NCI-H460 (cell line): ENCODE data around the gene DDX59. TPM values are rescaled to one million over a fixed set of nuclear protein-coding genes. Genes with fewer than 3 reads are reported as not detected.

ENCODE experiments used
- DNase-seq: peaks from one replicate; pipeline ENCODE4 v3.0.0-alpha.2; 2016; ENCODE audit warnings: low read depth; ENCODE audit errors: extremely low read depth
- polyA plus RNA-seq: library from polyadenylated mRNA; depleted of rRNA; stranded (reverse); fragments of >200 nt; gene quantifications from 2 replicates; pipeline ENCODE4 v1.2.3, GENCODE V29; 2014; cell fraction: nucleus; rRNA removed
- total RNA-seq: library from RNA; depleted of rRNA; stranded (reverse); fragments of >200 nt; shearing (Covaris generic); gene quantifications from 2 replicates; pipeline ENCODE4 v1.2.3, GENCODE V29; 2014; rRNA removed

The DDX59 gene
- 46.0 and 54.2 TPM in 2 replicates for total RNA-seq
- polyA plus RNA-seq, result 38.2 and 43.4 TPM in 2 replicates

DNA sequence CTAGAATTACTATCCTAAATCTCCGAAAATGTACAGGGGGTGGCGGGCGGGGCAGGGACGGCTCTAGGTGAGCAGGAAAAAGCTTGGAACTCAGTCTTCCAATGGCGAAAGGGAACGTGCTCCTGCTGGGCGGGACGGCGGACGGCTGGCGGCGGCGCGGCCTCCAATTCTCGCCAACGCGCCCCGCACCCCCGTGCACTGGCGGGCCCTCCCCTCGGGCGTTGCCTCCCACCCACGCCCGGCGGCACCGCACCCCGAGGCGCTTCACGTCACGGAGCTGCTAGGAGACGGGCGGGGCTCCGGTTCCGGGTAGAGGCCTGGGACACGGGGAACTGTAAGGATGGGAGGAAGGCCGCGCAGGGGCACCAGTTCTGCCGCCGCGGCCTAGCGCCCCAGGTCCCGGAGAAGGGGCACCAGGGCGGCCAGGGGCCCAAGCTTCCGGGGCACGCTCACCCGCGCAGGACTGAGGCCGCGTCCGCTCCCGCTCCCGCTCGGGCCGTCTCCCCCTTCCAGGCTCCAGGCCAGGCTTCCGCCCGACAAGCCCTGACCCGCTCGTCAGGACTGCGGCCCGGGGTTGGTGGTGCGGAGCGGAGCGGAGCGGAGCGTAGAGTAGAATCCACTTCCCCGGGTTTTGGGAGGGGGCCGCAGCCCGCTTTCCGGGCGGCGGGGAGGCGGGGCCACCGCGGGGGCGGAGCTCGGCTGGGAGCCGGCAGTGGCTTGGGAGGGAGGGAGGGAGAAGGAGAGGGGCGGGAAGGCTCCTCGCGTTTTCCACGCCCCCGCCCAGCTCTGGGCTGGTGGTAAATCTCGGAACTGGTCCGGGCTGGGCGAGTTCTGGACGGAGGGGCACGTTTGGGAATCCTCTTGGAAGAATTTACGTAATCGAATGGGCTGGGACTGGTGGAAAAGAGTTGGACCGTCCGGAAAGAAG lies at the start of gene DDX59:
TSS of gene DDX59 (minus strand) at position 594 of the 928 bp plus-strand sequence. CDS start 3,167 bp downstream, outside the sequence.
- peak; percentile 99 for DNase-seq

DNA sequence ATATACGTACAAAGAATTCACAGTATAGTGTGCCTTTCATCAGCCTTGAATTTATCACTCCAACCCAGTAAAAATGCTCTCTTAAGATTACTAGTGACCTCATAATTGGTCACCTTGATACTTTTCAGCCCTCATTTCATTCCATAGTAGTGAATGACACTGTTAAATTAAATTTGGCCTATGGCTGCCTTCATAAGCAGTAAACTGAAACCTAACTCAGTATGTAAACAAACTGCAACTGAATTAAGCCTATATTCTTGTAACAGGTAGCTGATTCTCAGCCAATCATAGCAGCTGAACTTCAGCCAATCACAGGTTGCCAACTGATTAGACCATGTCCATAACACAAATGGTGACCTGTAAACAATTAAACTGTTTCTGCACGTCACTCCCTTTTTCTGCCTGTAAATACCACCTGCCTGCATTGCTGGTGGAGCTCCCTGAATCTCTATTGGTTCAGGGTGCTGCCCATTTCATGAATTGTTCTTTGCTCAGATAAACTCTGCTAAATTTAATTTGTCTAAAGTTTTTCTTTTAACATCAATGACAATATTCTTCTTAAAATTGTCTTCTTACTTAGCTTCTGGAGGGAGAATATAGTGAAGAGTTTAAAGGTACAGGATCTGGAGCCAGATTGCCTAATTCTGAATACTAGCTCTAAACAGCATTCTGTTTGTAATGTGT lies 44.9 kb upstream of the DDX59 start:
- DNase-seq, result no peak

DNA sequence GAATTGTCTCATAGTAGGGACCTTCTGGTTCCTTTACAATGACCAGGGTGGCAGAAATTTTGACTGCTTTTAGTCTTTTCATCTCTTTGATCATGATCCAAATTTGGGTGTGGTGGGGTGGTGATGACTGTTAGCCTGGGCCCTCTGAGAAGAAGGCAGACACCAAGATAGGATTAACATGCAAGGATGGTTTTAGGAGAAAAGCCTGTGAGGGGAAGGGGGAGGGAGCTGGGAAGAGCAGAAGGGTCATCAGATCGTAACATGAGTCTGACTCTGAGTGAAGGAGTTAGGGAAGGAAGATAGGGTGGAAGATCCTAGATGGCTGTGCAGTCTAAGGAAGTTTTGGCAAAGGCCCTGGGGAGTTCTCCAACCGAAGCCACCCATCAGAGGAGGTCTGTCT lies 40.5 kb upstream of the DDX59 start:
- DNase-seq, result no peak

DNA sequence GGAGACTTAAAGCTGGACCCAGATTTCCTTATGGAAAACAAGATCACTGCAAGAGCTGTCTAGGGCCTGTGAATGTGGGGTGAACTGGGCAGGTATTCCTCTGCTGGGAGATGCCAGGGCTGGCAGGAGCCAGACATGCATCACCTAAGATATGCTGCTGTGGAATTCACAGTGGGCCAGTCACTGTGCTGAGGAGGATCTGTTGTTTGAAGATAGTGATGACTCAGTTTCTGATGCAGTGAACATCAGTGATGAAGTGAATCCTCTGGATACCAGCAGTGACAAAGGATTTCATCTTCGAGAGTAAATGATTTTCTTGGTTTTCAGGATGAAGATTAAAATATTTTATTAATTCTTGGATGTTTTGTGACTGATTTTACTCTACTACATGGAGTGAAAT lies 39.1 kb upstream of the DDX59 start:
- DNase-seq, result no peak

DNA sequence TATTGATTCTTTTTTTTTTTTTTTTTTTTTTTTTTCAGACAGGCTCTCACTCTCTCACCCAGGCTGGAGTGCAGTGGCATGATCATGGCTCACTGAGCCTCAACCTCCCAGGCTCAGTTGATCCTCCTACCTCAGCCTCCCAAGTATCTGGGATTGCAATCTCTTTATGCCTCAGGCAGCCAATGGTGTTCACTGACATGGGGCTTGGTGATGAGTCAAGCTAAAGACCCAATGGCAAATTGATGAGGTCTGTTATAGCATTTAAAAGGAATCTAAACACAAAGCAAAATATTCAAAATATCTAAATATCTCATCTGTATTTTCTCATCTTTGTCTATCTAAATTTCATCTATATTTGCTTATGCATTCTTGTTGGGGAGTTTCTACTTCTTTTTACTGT lies 38.5 kb upstream of the DDX59 start:
- no peak for DNase-seq

DNA sequence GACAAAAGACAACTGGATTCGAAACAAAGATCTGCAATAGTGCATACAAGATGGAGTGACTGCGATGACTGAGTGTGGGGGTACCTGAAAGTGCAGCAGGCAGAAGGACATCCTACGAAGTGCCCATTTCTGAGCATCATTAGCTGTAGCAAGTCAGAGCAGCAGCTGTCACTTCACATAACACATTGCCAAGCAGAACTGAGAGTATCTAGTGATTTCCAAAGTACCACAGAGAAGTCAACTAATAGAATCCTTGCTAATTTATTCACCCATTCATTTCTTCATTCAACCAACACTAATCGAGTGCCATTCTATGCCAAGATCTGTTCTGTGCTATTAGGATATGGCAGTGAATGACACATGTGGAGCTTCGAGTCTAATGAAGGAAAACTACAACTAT lies 37.4 kb upstream of the DDX59 start:
- DNase-seq, result no peak

DNA sequence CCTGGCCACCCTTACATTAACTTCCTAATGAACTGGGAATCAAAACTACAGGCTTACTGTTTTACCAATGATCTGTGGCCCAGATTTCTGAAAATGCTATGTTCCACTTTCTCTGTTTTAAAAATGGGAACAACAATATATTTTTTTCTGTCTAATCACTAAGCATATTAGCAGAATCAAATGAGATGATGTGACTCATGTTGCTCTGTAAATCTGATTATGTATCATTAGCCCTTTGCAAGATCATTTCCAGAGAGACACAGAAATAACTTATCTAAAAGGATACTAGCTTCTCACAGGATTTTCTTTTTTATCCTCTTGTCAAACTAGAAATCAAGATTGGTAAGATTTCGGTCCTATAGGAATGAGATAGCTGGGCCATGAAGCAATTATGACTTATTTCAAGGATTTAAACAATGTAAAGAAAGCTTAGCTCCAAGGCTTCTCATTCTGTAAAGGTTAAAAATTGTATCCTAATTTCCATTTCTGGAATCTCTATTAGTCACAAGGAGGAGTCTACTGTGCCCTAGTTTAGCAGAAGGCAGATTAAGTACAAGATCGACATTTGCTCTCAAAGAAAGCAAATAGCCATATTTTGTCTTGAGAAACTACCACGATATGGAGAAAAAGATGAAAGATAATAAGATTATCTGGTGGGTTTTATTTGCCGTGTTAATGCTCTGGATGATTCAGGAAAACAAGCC lies 36.6 kb upstream of the DDX59 start:
- DNase-seq, result no peak

DNA sequence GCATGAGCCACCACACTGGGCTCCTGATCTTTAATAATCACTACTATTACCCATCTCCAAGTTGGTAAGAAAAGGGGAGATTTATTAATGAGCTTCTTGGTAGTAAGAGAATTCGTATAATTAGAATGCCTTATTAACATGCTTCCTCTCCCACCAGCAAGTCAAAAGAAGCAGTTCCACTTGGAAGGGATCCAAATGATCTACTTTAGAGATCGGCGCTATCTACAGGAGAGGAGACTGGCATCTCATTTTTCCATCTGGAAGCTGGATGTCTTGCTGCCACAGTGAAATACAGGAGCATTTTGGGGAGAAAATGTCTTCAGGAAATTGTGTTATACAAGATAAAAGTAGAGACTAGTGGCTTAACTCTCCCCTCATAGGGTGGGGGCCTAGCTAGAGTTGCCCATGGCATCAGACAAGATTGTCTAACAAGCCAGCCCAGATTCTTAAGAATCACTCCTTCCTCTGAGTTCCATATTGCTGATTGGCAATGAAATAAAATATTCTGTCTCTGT lies 35.3 kb upstream of the DDX59 start:
- DNase-seq, result no peak

DNA sequence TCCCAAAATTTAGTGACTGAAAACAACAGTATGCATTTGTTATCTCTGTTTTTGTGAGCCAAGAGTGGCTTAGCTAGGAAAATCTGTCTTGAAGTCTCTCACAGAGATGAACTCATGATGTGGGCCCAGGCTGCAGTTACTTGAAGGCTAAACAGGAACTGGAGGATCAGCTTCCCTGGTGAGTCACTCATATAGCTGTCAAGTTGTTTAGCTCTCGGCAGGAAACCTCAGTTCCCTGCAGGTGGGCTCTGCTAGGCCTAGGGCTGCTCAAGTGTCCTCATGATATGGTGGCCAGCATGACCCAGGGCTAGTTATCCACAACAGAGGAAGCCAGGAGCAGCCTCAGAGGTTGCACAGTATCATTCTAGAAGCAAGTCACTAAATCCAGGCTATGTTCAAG lies 30.2 kb upstream of the DDX59 start:
- DNase-seq, result no peak

DNA sequence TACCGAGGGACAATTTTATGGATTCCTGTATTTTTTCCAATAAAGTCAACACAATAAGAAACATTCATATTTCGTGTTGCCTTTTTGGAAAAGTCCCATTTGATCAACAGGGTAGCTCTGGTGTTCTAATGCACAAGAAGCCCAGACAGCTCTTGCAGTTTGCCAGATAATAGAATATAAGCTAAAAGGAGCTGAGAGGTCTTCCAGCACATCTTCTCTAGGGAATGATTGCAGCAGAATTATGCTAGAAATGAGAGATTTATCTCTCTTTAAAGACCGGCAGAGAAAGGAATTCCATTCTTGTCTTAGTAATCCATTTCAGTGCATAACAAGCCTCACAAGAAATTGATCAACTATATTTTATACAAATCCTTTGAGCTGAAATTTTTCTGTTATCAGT lies 25.0 kb upstream of the DDX59 start:
- DNase-seq, result no peak

DNA sequence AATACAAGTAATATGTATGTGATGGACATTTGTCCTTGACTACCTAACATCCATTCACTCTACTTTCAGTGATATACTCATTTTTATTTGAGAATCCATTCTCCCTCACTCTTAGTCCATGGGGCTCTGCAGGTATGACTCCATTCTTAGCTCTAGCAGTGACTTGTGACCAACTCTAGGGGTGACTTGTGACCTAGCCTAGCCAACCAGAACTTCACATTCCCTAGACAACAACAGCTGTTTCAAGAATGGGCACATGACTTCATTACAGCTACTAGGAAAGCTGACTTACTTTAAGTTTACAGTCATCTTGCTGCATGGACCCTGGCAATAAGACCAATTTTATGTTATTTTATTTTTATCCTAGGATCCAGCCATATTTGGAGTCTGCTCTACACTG lies 23.6 kb upstream of the DDX59 start:
- no peak for DNase-seq

DNA sequence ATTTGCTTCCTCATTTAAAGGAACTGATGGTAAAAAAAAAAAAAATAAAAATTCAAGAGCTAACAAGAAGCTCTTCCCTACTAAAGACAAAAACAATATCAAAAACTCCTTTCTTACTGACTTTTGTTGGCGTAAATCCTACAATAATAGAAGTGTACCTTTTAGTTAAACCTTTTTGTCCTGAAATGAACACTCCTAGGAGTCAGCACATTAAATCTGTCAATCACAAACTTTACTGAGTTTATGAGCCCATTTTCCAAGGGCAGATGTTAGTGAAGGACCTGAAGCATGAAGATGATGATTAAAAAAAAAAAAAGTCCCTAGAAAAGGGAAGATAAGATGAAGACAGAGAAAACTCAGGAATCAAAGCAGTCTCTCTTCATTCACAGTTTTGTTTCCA lies 22.6 kb upstream of the DDX59 start:
- no peak for DNase-seq

DNA sequence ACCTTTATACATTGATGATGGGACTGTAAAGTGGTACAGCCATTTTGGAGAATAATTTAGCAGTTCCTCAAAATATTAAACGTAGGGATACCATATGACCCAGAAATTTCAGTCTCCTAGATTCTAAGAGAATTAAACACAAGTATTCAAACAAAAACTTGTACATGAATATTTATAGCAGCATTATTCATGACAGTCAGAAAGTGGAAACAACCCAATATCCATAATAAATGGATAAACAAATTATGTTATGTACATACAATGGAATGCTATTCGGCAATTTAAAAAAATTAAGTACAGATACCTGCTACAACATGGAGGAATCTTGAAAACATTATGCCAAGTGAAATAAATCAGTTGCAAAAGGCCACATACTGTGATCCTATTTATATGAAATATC lies 16.9 kb upstream of the DDX59 start:
- no peak for DNase-seq

DNA sequence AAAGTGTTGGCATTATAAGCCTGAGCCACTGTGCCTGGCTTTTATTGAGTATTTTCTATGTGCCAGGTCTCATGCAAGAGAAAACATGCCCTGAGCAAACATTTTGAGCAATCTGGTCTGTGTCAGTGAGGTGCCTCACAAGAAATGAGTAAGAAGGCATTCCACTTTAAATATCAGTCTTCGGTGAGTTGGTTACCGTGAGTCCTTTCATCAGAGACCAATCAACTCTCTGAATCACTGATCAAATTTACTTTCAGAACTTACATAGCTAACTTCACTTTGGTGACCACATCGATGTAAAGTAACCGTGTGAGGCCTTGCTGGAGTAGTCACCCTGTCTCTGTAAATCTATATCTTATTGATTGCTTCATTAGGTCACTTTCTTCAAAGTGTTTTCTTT lies 14.3 kb upstream of the DDX59 start:
- no peak for DNase-seq

DNA sequence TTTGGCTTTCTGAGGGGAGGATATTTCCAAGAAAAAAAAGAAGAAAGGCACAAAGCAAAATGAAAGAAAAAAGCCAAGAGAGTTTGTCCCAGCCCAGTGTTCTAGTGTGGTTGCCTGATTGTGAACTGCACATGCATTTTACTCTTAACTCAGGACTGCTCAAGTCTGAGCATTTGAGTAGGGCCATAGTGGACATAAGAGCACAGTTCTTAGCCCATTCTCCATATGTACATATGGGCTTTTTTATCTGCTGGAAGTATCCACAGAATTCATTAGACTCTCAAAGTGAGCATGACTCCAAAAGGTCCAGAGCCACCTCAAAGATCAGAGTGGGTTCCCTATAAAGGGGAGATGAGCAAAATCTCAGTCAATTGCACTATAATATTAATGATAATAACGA lies 13.6 kb upstream of the DDX59 start:
- DNase-seq, result no peak

DNA sequence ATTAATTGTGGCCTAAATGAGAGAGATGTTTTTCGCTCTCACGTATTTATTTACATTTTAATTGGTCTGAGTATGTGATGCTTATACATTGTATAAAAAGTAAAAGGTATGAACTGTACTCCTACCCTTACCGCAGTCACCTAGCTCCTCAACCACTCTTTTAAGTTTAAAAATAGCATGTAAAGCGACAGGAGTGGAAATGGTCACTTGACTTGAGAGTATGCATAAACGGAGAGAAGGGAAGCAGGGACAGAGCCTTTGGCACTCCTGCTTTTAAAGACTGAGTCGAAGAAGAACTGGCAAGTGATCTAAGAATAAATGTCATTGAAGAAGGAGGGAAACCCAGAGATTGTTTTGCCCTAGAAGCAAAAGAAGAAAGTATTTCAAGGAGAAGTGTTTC lies 11.5 kb upstream of the DDX59 start:
- DNase-seq, result no peak

DNA sequence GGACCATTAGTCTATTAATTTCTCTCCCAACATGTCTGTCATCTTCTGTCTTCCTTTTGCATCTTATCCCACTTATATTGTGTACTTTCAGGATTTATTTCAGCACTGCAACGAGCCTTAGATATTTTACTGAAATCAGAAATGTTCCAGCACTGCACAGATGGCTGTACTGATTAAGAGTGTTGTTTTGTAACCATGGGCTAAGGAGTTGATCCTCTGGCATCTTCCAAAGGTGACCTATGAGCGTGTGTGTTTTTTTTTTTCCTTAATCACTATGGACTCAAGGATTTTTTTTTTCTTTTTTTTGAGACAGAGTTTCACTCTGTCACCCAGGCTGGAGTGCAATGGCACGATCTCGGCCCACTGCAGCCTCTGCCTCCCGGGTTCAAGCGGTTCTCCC lies 7.1 kb upstream of the DDX59 start:
- no peak for DNase-seq

DNA sequence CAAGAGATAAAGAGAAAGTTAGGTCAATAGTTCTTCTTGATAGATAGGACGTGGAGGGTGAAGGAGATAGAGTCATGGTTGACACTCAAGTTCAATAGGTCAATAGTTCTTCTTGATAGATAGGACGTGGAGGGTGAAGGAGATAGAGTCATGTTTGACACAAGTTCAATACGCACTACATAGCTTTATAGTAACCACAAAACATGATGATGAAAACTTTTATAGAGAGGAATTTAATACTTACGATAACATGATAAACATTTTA lies 5.8 kb upstream of the DDX59 start:
- no peak for DNase-seq

DNA sequence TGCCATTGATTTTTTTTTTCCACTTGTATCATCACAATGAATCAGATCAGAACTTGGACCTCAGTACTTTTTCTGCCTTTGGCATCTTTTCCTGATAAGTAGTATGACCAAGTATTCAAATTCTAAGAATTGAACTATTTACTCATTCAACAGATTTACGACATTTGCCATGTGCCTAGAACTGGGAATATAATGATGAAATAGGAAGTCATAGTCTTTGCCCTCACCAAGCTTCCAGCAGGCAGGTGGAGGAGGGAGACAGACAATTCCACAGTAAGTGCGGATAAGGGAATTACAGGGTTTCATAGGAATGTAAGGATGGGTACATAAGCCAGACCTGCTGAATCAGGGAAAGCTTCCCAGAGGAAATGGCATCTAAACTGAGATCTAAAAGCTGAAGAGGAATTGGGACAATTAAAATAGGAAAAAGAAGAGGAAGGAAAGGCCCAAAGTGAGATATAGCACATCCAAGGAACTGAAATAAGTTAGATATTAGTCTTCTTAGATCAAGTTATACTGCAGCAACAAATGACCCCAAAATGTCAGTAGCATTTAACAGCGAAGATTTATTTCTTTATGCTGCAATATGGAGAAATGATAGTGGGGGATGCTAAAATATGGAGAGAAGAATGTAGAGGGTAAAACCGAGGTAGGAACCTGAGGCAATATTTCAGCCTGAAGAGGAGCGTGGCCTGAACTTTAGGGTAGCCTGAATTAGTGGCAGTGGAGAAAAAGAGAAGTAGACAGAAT lies 5.3 kb upstream of the DDX59 start:
- DNase-seq, result no peak

DNA sequence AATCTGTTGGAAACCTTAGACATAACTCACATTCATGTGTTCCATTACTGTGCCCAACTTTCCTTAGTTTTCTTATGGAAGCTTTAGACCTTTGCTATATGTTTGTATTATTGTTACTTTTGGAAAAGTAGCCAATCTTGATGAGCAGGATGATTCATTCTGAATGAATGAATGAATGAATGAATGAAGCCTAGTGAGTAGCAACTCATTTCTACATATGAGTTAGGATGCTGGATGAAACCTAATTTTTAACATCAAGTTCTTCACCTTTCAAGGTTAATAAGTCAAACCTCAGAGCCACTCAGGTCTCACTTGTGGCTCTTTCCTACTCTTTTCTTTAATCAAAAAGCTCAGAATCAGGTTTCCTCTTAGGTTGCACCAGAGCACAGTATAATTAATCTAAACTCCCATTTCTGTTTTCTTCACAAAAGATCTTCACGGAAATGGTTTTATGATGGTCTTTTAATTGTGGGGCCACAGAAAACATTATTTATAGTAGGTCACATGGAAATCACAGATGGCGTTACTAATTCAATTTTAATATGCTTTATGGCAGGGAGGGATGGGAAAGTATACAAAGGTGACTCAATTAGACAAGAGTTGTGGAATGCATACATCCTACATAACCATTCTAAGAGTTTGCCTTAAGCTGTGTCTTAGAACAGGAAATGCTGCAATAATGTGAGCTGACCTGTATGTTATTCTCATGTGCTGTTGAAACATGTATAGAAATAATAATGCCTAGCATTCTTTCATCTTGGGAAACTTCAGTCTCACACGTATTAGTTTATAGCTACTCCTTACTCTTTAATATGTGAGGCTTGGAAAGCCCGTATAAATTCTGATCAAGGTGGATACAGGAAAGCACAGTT lies 4.5 kb upstream of the DDX59 start:
- DNase-seq, result peak; percentile 26
